DMS 273 (cell line): ENCODE data around the gene FOXO1.

ENCODE experiments used
- DNase-seq: peaks from one replicate; lab custom pipeline; 2025; ENCODE audit not compliant: unreplicated experiment; lab: John Stamatoyannopoulos, UW

Gene FOXO1

GRCh38 chr13:40611004-40611403 lies 55.4 kb downstream of the FOXO1 start:
- DNase-seq, result no peak

GRCh38 chr13:40609972-40610726 lies 56.3 kb downstream of the FOXO1 start:
- DNase-seq, result no peak

GRCh38 chr13:40608308-40608707 lies 58.1 kb downstream of the FOXO1 start:
- no peak for DNase-seq

GRCh38 chr13:40605573-40605972 lies 60.9 kb downstream of the FOXO1 start:
- DNase-seq, result no peak

- DNase-seq, result no peak
Measured at GRCh38 chr13:40604135-40604534, 62.3 kb downstream of the FOXO1 start.

- DNase-seq, result no peak
Measured at GRCh38 chr13:40600149-40600751, 66.2 kb downstream of the FOXO1 start.

- DNase-seq, result no peak
Measured at GRCh38 chr13:40599747-40600146, 66.7 kb downstream of the FOXO1 start.

GRCh38 chr13:40599124-40599523 lies 67.3 kb downstream of the FOXO1 start:
- no peak for DNase-seq

GRCh38 chr13:40598569-40598968 lies 67.9 kb downstream of the FOXO1 start:
- no peak for DNase-seq

- no peak for DNase-seq
Measured at GRCh38 chr13:40597735-40598365, 68.6 kb downstream of the FOXO1 start.

GRCh38 chr13:40596484-40596883 lies 70.0 kb downstream of the FOXO1 start:
- no peak for DNase-seq

- no peak for DNase-seq
Measured at GRCh38 chr13:40595693-40596092, 70.7 kb downstream of the FOXO1 start.

- no peak for DNase-seq
Measured at GRCh38 chr13:40592035-40592434, 74.4 kb downstream of the FOXO1 start.

GRCh38 chr13:40591091-40591490 lies 75.3 kb downstream of the FOXO1 start:
- no peak for DNase-seq

- no peak for DNase-seq
Measured at GRCh38 chr13:40590112-40590862, 76.2 kb downstream of the FOXO1 start.

- DNase-seq, result peak; percentile 68
Measured at GRCh38 chr13:40589285-40590109, 76.9 kb downstream of the FOXO1 start.

GRCh38 chr13:40588101-40588500 lies 78.3 kb downstream of the FOXO1 start:
- DNase-seq, result no peak

- DNase-seq, result peak; percentile 14
Measured at GRCh38 chr13:40586886-40587565, 79.4 kb downstream of the FOXO1 start.

GRCh38 chr13:40585911-40586471 lies 80.5 kb downstream of the FOXO1 start:
- DNase-seq, result no peak

- DNase-seq, result no peak
Measured at GRCh38 chr13:40583738-40584137, 82.7 kb downstream of the FOXO1 start.
